ENCODE data around the gene KLHDC8B.

- TF ChIP-seq POLR2AphosphoS5 (IDR thresholded peaks at IDR 0.05; ENCODE audit: borderline replicate concordance, low read depth, low read length) (no peak), EZH2 (IDR thresholded peaks at IDR 0.05) (no peak)
Measured at GRCh38 chr3:49213998-49214397, 42.6 kb downstream of the KLHDC8B start.

Data from SK-N-MC (cell line).